ENCODE measurements around the gene SAP30BP.
"Not testable (repeated sequence)": the region's sequence is repeated elsewhere in the genome, so short reads cannot be mapped to it uniquely, and the experiment has no call there.

SAP30BP gene

GRCh38 chr17:75636381-75637142 is 30.6 kb upstream of the SAP30BP start:
- no peak for DNase-seq (ENCODE audit: extremely low spot score)
- TF ChIP-seq LEF1 (IDR thresholded peaks at IDR 0.05; ENCODE audit: borderline replicate concordance) (no peak), CTBP1 (IDR thresholded peaks at IDR 0.05; ENCODE audit: borderline replicate concordance) (no peak), NFRKB (IDR thresholded peaks at IDR 0.05) (no peak), HDGF (IDR thresholded peaks at IDR 0.05; ENCODE audit: borderline replicate concordance) (no peak), ZNF384 (IDR thresholded peaks at IDR 0.05) (no peak), TARDBP (IDR thresholded peaks at IDR 0.05) (no peak), BHLHE40 (IDR thresholded peaks at IDR 0.05; ENCODE audit: borderline replicate concordance) (no peak), SP1 (IDR thresholded peaks at IDR 0.05) (no peak), ARNT (IDR thresholded peaks at IDR 0.05) (no peak), FOXA1 (IDR thresholded peaks at IDR 0.05) (no peak), FOXK2 (IDR thresholded peaks at IDR 0.05) (no peak), PKNOX1 (IDR thresholded peaks at IDR 0.05) (no peak), L3MBTL2 (conservative IDR thresholded peaks at IDR 0.05) (no peak), FOXM1 (IDR thresholded peaks at IDR 0.05; ENCODE audit: borderline replicate concordance) (no peak), ELF4 (IDR thresholded peaks at IDR 0.05) (no peak)
- ChIA-PET CTCF (interaction anchor here (0.6 to 1.3 kb wide), 2 partner anchors 11 to 20 kb away, joined by 3 read pairs; no protein-coding TSS in a partner anchor), POLR2A (no interaction called here)

GRCh38 chr17:75637143-75637538 is 30.0 kb upstream of the SAP30BP start:
- no peak for TF ChIP-seq L3MBTL2 (conservative IDR thresholded peaks at IDR 0.05)
- no peak for TF ChIP-seq CTBP1 (IDR thresholded peaks at IDR 0.05; ENCODE audit: borderline replicate concordance)
- TF ChIP-seq ARNT (IDR thresholded peaks at IDR 0.05): no peak
- TF ChIP-seq HDGF (IDR thresholded peaks at IDR 0.05; ENCODE audit: borderline replicate concordance): no peak
- no peak for TF ChIP-seq LEF1 (IDR thresholded peaks at IDR 0.05; ENCODE audit: borderline replicate concordance)
- TF ChIP-seq FOXK2 (IDR thresholded peaks at IDR 0.05): no peak
- no peak for TF ChIP-seq TARDBP (IDR thresholded peaks at IDR 0.05)
- TF ChIP-seq FOXM1 (IDR thresholded peaks at IDR 0.05; ENCODE audit: borderline replicate concordance): no peak
- no peak for TF ChIP-seq PKNOX1 (IDR thresholded peaks at IDR 0.05)
- no peak for TF ChIP-seq ZNF384 (IDR thresholded peaks at IDR 0.05)
- no peak for TF ChIP-seq BHLHE40 (IDR thresholded peaks at IDR 0.05; ENCODE audit: borderline replicate concordance)
- TF ChIP-seq FOXA1 (IDR thresholded peaks at IDR 0.05): no peak
- no peak for TF ChIP-seq SP1 (IDR thresholded peaks at IDR 0.05)
- TF ChIP-seq NFRKB (IDR thresholded peaks at IDR 0.05): no peak
- DNase-seq (ENCODE audit: extremely low spot score): no peak
- ChIA-PET POLR2A (no interaction called here), CTCF (no interaction called here)

- no peak for DNase-seq (ENCODE audit: extremely low spot score)
- ChIA-PET CTCF (interaction anchor here (1.4 kb wide), 1 partner anchor 110 kb away, joined by 4 read pairs; no protein-coding TSS in a partner anchor), POLR2A (no interaction called here)
- TF ChIP-seq LEF1 (IDR thresholded peaks at IDR 0.05; ENCODE audit: borderline replicate concordance) (no peak), NFRKB (IDR thresholded peaks at IDR 0.05) (no peak), ZNF384 (IDR thresholded peaks at IDR 0.05) (no peak), ELF4 (IDR thresholded peaks at IDR 0.05) (no peak), HDGF (IDR thresholded peaks at IDR 0.05; ENCODE audit: borderline replicate concordance) (no peak), CTBP1 (IDR thresholded peaks at IDR 0.05; ENCODE audit: borderline replicate concordance) (no peak), FOXM1 (IDR thresholded peaks at IDR 0.05; ENCODE audit: borderline replicate concordance) (no peak), SUZ12 (IDR thresholded peaks at IDR 0.05) (no peak), BHLHE40 (IDR thresholded peaks at IDR 0.05; ENCODE audit: borderline replicate concordance) (no peak), FOXK2 (IDR thresholded peaks at IDR 0.05) (no peak), L3MBTL2 (conservative IDR thresholded peaks at IDR 0.05) (no peak), TARDBP (IDR thresholded peaks at IDR 0.05) (no peak), ARNT (IDR thresholded peaks at IDR 0.05) (no peak)
These were observed 29.6 kb upstream of the SAP30BP start for GRCh38 chr17:75637551-75637950.

GRCh38 chr17:75638039-75638438 is 29.1 kb upstream of the SAP30BP start:
- CTCF ChIA-PET: interaction anchor here (0.6 to 1.4 kb wide), 2 partner anchors 110 to 132 kb away, joined by 4 to 5 read pairs; no protein-coding TSS in a partner anchor
- POLR2A ChIA-PET; DNase-seq (ENCODE audit: extremely low spot score): not testable (repeated sequence)

GRCh38 chr17:75638893-75639292 is 28.2 kb upstream of the SAP30BP start:
- POLR2A ChIA-PET: no interaction called here
- CTCF ChIA-PET: interaction anchor here (0.6 to 1.4 kb wide), 2 partner anchors 109 to 131 kb away, joined by 4 to 5 read pairs; no protein-coding TSS in a partner anchor
- no peak for TF ChIP-seq SP1 (IDR thresholded peaks at IDR 0.05)
- TF ChIP-seq NFRKB (IDR thresholded peaks at IDR 0.05): no peak
- no peak for TF ChIP-seq ELF4 (IDR thresholded peaks at IDR 0.05)
- no peak for TF ChIP-seq CTBP1 (IDR thresholded peaks at IDR 0.05; ENCODE audit: borderline replicate concordance)
- no peak for TF ChIP-seq LEF1 (IDR thresholded peaks at IDR 0.05; ENCODE audit: borderline replicate concordance)
- TF ChIP-seq HDGF (IDR thresholded peaks at IDR 0.05; ENCODE audit: borderline replicate concordance): no peak
- no peak for TF ChIP-seq PKNOX1 (IDR thresholded peaks at IDR 0.05)
- TF ChIP-seq FOXK2 (IDR thresholded peaks at IDR 0.05): no peak
- TF ChIP-seq ZNF384 (IDR thresholded peaks at IDR 0.05): no peak
- no peak for TF ChIP-seq TARDBP (IDR thresholded peaks at IDR 0.05)
- no peak for TF ChIP-seq ARNT (IDR thresholded peaks at IDR 0.05)
- DNase-seq (ENCODE audit: extremely low spot score): no peak

GRCh38 chr17:75639327-75639726 is 27.8 kb upstream of the SAP30BP start:
- no peak for TF ChIP-seq SP1 (IDR thresholded peaks at IDR 0.05)
- no peak for TF ChIP-seq FOXM1 (IDR thresholded peaks at IDR 0.05; ENCODE audit: borderline replicate concordance)
- no peak for DNase-seq (ENCODE audit: extremely low spot score)
- CTCF ChIA-PET: no interaction called here
- POLR2A ChIA-PET: no interaction called here
